IMR-90 (cell line): Measurements from ENCODE around the gene CD9. TPM values are rescaled to one million over a fixed set of nuclear protein-coding genes. Genes with fewer than 3 reads are reported as not detected.

Experiments
- ATAC-seq: fragments of 200-7000 bp; cut with Tn5 transposase; 2 replicates; pipeline ENCODE4 v1.9.1; 2020; ENCODE audit warnings: low read depth, mild to moderate bottlenecking, moderate library complexity
- BruUV-seq: library from RNA; stranded (reverse); fragments of 400-500 nt; replicated peaks from 2 replicates; lab custom pipeline; 2021; lab: Mats Ljungman, UMichigan
- CTCF ChIA-PET: fragments of 300-600 bp; formaldehyde crosslinking; extraction: SDS; loops from one replicate; lab custom pipeline; 2021; ENCODE audit warnings: antibody characterized with exemption; lab: Yijun Ruan, JAX
- POLR2A ChIA-PET: fragments of 300-600 bp; sonication (Branson Sonifier 250); formaldehyde crosslinking; loops from one replicate; lab custom pipeline; 2022; ENCODE audit warnings: antibody characterized with exemption; ENCODE audit not compliant: unreplicated experiment; lab: Charles Lee
- DNase-seq: peaks from one replicate; pipeline ENCODE4 v3.0.0; 2013
- H2AFZ ChIP-seq: replicated peaks from 2 replicates; pipeline ENCODE3; 2013; ENCODE audit warnings: low read length, mild to moderate bottlenecking; ENCODE audit not compliant: poor library complexity
- H2AK5ac ChIP-seq: 2 replicates; pipeline ENCODE4 v1.6.1; 2013; ENCODE audit warnings: low read depth, low read length, inconsistent platforms
- H2AK9ac ChIP-seq: replicated peaks from 2 replicates; pipeline ENCODE3; 2013; ENCODE audit warnings: mild to moderate bottlenecking, low read depth, low read length, moderate library complexity; ENCODE audit not compliant: poor library complexity
- H2BK120ac ChIP-seq: 2 replicates; pipeline ENCODE4 v1.6.1; 2013; ENCODE audit warnings: low read depth, low read length, inconsistent platforms
- H2BK15ac ChIP-seq: 3 replicates; pipeline ENCODE4 v1.6.1; 2013; ENCODE audit warnings: low read depth, low read length, inconsistent platforms
- H2BK20ac ChIP-seq: 2 replicates; pipeline ENCODE4 v1.6.1; 2013; ENCODE audit warnings: low read depth, mild to moderate bottlenecking, inconsistent platforms, low read length, moderate library complexity
- H2BK5ac ChIP-seq: 2 replicates; pipeline ENCODE4 v1.6.1; 2013; ENCODE audit warnings: mild to moderate bottlenecking, low read depth, low read length, inconsistent platforms; ENCODE audit not compliant: poor library complexity, severe bottlenecking
- H3K14ac ChIP-seq: replicated peaks from 2 replicates; pipeline ENCODE4 v1.6.1; 2013; ENCODE audit warnings: low read depth, low read length, inconsistent platforms
- H3K18ac ChIP-seq: 2 replicates; pipeline ENCODE4 v1.6.1; 2013; ENCODE audit warnings: low read depth, low read length, control low read depth
- H3K23ac ChIP-seq: 2 replicates; pipeline ENCODE4 v1.6.1; 2013; ENCODE audit warnings: low read depth, low read length, inconsistent platforms
- H3K27ac ChIP-seq: 2 replicates; pipeline ENCODE4 v1.5.1; 2013; ENCODE audit warnings: mild to moderate bottlenecking, control low read depth, low read length; ENCODE audit not compliant: insufficient read depth
- H3K27me3 ChIP-seq: 2 replicates; pipeline ENCODE4 v1.6.1; 2013; ENCODE audit warnings: low read length; ENCODE audit not compliant: control insufficient read depth, insufficient read depth
- H3K36me3 ChIP-seq: 2 replicates; pipeline ENCODE4 v1.6.1; 2013; ENCODE audit warnings: low read length, mixed read lengths; ENCODE audit not compliant: control insufficient read depth, insufficient read depth
- H3K4ac ChIP-seq: 2 replicates; pipeline ENCODE4 v1.6.1; 2013; ENCODE audit warnings: low read depth, low read length, inconsistent platforms
- H3K4me1 ChIP-seq: 2 replicates; pipeline ENCODE4 v1.6.1; 2013; ENCODE audit warnings: low read length, mixed read lengths; ENCODE audit not compliant: control insufficient read depth, insufficient read depth
- H3K4me2 ChIP-seq: 2 replicates; pipeline ENCODE4 v1.6.1; 2013; ENCODE audit warnings: low read depth, mild to moderate bottlenecking, control low read depth, low read length, moderate library complexity
- H3K4me3 ChIP-seq: 2 replicates; pipeline ENCODE4 v1.5.1; 2013; ENCODE audit warnings: low read depth, mild to moderate bottlenecking, control low read depth, low read length, moderate library complexity; ENCODE audit not compliant: insufficient read depth
- H3K56ac ChIP-seq: 2 replicates; pipeline ENCODE4 v1.6.1; 2013; ENCODE audit warnings: low read length, inconsistent platforms; ENCODE audit not compliant: insufficient read depth; ENCODE audit errors: extremely low read depth
- H3K79me1 ChIP-seq, 2 experiments: 2 replicates each; pipeline ENCODE4 v1.6.1; 2013; ENCODE audit warnings: low read length in 2 of 2, inconsistent platforms in 1 of 2, low read depth in 1 of 2
- H3K9ac ChIP-seq: 2 replicates; pipeline ENCODE4 v1.6.1; 2013; ENCODE audit warnings: low read depth, low read length, control low read depth
- H3K9me1 ChIP-seq: 2 replicates; pipeline ENCODE4 v1.6.1; 2013; ENCODE audit warnings: low read length, inconsistent platforms; ENCODE audit not compliant: insufficient read depth
- H3K9me3 ChIP-seq: 2 replicates; pipeline ENCODE4 v1.6.1; 2013; ENCODE audit warnings: low read length; ENCODE audit not compliant: control insufficient read depth, insufficient read depth
- H4K20me1 ChIP-seq: 2 replicates; pipeline ENCODE4 v1.6.1; 2013; ENCODE audit warnings: low read length, inconsistent platforms; ENCODE audit not compliant: insufficient read depth
- H4K5ac ChIP-seq: 2 replicates; pipeline ENCODE4 v1.6.1; 2013; ENCODE audit warnings: mild to moderate bottlenecking, low read depth, low read length, control low read depth
- H4K8ac ChIP-seq, 2 experiments: 2 replicates each; pipeline ENCODE4 v1.6.1; 2013; ENCODE audit warnings: low read depth in 2 of 2, low read length in 2 of 2, control low read depth in 1 of 2, inconsistent platforms in 1 of 2
- H4K91ac ChIP-seq: 2 replicates; pipeline ENCODE4 v1.6.1; 2013; ENCODE audit warnings: low read depth, low read length, inconsistent platforms; ENCODE audit not compliant: insufficient read depth
- FOS ChIP-seq: fragments of 150-350 bp; IDR thresholded peaks from 2 replicates; pipeline ENCODE4 v1.6.1; 2016; ENCODE audit warnings: low read depth, low read length
- MAFK ChIP-seq: IDR thresholded peaks from 2 replicates; pipeline ENCODE4 v1.6.1; 2012; ENCODE audit warnings: low read depth, low read length, improper control_type of control experiment
- MAZ ChIP-seq: IDR thresholded peaks from 2 replicates; pipeline ENCODE4 v1.6.1; 2012; ENCODE audit warnings: low read depth, mild to moderate bottlenecking, low read length, improper control_type of control experiment, moderate library complexity, borderline replicate concordance
- USF2 ChIP-seq: fragments of 150-350 bp; IDR thresholded peaks from 2 replicates; pipeline ENCODE4 v1.6.1; 2017; ENCODE audit warnings: mild to moderate bottlenecking, antibody characterized with exemption, low read length, low read depth
- WGBS, 2 experiments: methylation state at CpG; one replicate each; pipeline versions ENCODE4 v1.1.5 to v1.1.7; 2013; ENCODE audit warnings: missing lambda C conversion rate in 2 of 2; ENCODE audit not compliant: insufficient read length in 1 of 2; ENCODE audit errors: extremely low coverage in 2 of 2; 5-methylcytosine and 5-hydroxymethylcytosine counted together
- dilution Hi-C: fragments of 300-500 bp; cut with HindIII; formaldehyde crosslinking; loops from one replicate; pipeline ENCODE4 v1.14.3; 2018; ENCODE audit warnings: low sequenced_read_pairs; ENCODE audit not compliant: unreplicated experiment
- in situ Hi-C: fragments of 300-500 bp; cut with MboI; formaldehyde crosslinking; loops from 3 replicates; pipeline ENCODE4 v1.14.3; 2019; ENCODE audit warnings: low sequenced_read_pairs, inconsistent platforms, mixed read lengths
- intact Hi-C: fragments of 100-400 bp; cut with micrococcal nuclease; formaldehyde crosslinking; loops from 2 replicates; pipeline ENCODE4 v1.10.0; 2022
- polyA plus RNA-seq, 3 experiments: library from polyadenylated mRNA; depleted of rRNA; stranded (reverse); fragments of >200 nt; gene quantifications; 2 replicates each; pipeline ENCODE4 v1.2.3, GENCODE V29; 2012; ENCODE audit warnings: low replicate concordance in 1 of 3
- total RNA-seq: library from RNA; depleted of rRNA; stranded (reverse); fragments of >200 nt; gene quantifications from 2 replicates; pipeline ENCODE4 v1.2.3, GENCODE V29; 2012

CD9 gene
- total and polyA plus RNA-seq, 2 of the 4 experiments (the other 2 are of a cell fraction): 48.8 to 70.9 TPM

- Histone ChIP-seq H2BK5ac (no peak overlapping the region), H3K23ac (peak overlapping the region; percentile 84), H4K20me1 (0 out of 2 replicates have a peak, but pooled peaks cover 2% of the 10 kb centered on the region), H3K9me3 (no peaks in the 10 kb centered on the region), H4K91ac (no peak overlapping the region), H3K27ac (no peak overlapping the region), H2AK5ac (0 out of 2 replicates have a peak overlapping the region, but pooled peaks have one; percentile 13), H3K4me2 (no peak overlapping the region), H3K18ac (no peak overlapping the region), H3K56ac (no peak overlapping the region), H3K27me3 (no peaks in the 10 kb centered on the region), H2BK120ac (peak overlapping the region; percentile 49; the same call in 1 of the 2 replicates), H4K5ac (no peak overlapping the region), H3K36me3 (no peaks in the 10 kb centered on the region), H3K4me1 (peaks cover 22% of the 10 kb centered on the region), H3K4me3 (no peak overlapping the region), H3K4ac (peak overlapping the region; percentile 34; the same call in 1 of the 2 replicates), H2BK20ac (peak overlapping the region; percentile 82), H4K8ac (peak overlapping the region in 1 of 2 experiments; percentile 53; a peak in 1 of 4 replicates), H3K14ac (peak overlapping the region; percentile 34; the same call in 1 of the 2 replicates), H3K79me1 (peaks cover under 1 to 65% of the 10 kb centered on the region in 2 experiments; a peak in 3 of 4 replicates), H2BK15ac (no peak overlapping the region), H3K9me1 (peaks cover 15% of the 10 kb centered on the region), H2AFZ (no peak overlapping the region), H2AK9ac (no peak overlapping the region), H3K9ac (no peak overlapping the region)
- TF ChIP-seq MAFK (no peak), MAZ (no peak), USF2 (no peak), FOS (no peak)
- CTCF ChIA-PET: interaction anchor here (2.0 kb wide), 1 partner anchor 30 kb away, joined by 5 read pairs; no protein-coding TSS in a partner anchor
- POLR2A ChIA-PET: no interaction called here
- ATAC-seq (no peak), DNase-seq (no peak)
- 100% methylated on average over 3 of the region's 5 CpGs; no CpG with 5 or more reads in 1 of the 2 experiments for WGBS, 2 experiments
- BruUV-seq: no TSS peak
- intact Hi-C loops (no loop called here), in situ Hi-C loops (no loop called here), dilution Hi-C loops (no loop called here)
Measured at GRCh38 chr12:6225630-6226001, 25.4 kb downstream of the CD9 start.
